ENCODE measurements around the gene STEAP3.
A peak's percentile ranks its signal among the peaks of the same experiment; 100 is the strongest.

STEAP3 gene

GRCh38 chr2:119248751-119249150 is 25.1 kb downstream of the STEAP3 start:
- no peak for DNase-seq

GRCh38 chr2:119249311-119249710 is 25.7 kb downstream of the STEAP3 start:
- DNase-seq = peak; percentile 6

GRCh38 chr2:119249855-119250717 is 26.5 kb downstream of the STEAP3 start:
- no peak for DNase-seq

- DNase-seq = no peak
Observed at GRCh38 chr2:119250718-119251290, 27.2 kb downstream of the STEAP3 start.

GRCh38 chr2:119251652-119252051 is 28.0 kb downstream of the STEAP3 start:
- no peak for DNase-seq

- DNase-seq = no peak
Observed at GRCh38 chr2:119252186-119253113, 28.8 kb downstream of the STEAP3 start.

GRCh38 chr2:119253114-119253702 is 29.6 kb downstream of the STEAP3 start:
- no peak for DNase-seq

GRCh38 chr2:119253760-119254600 is 30.3 kb downstream of the STEAP3 start:
- no peak for DNase-seq

GRCh38 chr2:119254601-119255080 is 31.0 kb downstream of the STEAP3 start:
- DNase-seq = no peak

- no peak for DNase-seq
Observed at GRCh38 chr2:119255760-119256581, 32.3 kb downstream of the STEAP3 start.

GRCh38 chr2:119256582-119256921 is 32.9 kb downstream of the STEAP3 start:
- DNase-seq = no peak

- no peak for DNase-seq
Observed at GRCh38 chr2:119257198-119257597, 33.6 kb downstream of the STEAP3 start.

- DNase-seq = no peak
Observed at GRCh38 chr2:119259296-119259860, 35.7 kb downstream of the STEAP3 start.

GRCh38 chr2:119260646-119261492 is 37.2 kb downstream of the STEAP3 start:
- DNase-seq = no peak

- DNase-seq = no peak
Observed at GRCh38 chr2:119261493-119262225, 38.0 kb downstream of the STEAP3 start.

- no peak for DNase-seq
Observed at GRCh38 chr2:119263025-119263424, 39.4 kb downstream of the STEAP3 start.

GRCh38 chr2:119263656-119264055 is 40.0 kb downstream of the STEAP3 start:
- no peak for DNase-seq

GRCh38 chr2:119264781-119265692 is 41.4 kb downstream of the STEAP3 start:
- peak; percentile 31 for DNase-seq

All from CD4-positive, alpha-beta T cell treated with Interleukin-15 for 1 hour (primary cell).